D721Med (cell line): ENCODE data around the gene COL7A1.
"Not testable (repeated sequence)": the region's sequence is repeated elsewhere in the genome, so short reads cannot be mapped to it uniquely, and the experiment has no call there.

Source experiments
- DNase-seq: peaks from one replicate; pipeline ENCODE4 v3.0.0; 2011; ENCODE audit warnings: low spot score; ENCODE audit not compliant: insufficient read length
- FAIRE-seq: peaks from 2 replicates; lab custom pipeline; 2011; peaks lifted over from hg19 to GRCh38; lab: Jason Lieb, UNC
- TF ChIP-seq, protein P1 (sequence below): IDR thresholded peaks from 2 replicates; pipeline ENCODE4 v1.5.1; 2012; ENCODE audit warnings: mild to moderate bottlenecking, control low read depth; ENCODE audit not compliant: insufficient read depth; ENCODE audit errors: missing control alignments

COL7A1 gene

DNA sequence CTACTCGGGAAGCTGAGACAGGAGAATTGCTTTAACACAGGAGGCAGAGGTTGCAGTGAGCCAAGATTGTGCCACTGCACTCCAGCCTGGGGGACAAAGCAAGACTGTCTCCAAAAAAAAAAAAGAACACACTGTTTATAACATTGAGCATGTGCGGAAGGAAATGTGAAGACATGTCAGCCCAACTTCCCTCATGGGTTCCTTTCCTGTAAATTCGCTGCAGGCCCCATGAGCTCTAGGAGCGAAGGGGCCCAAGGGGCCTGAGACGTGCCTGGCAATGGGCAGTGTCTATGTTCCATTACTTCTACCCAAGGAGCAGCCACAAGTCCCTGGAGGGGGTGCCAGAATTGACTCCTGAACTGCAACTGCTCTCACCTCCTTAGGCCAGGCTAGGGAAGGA lies 41.8 kb downstream of the COL7A1 start:
- TF ChIP-seq, protein P1, sequence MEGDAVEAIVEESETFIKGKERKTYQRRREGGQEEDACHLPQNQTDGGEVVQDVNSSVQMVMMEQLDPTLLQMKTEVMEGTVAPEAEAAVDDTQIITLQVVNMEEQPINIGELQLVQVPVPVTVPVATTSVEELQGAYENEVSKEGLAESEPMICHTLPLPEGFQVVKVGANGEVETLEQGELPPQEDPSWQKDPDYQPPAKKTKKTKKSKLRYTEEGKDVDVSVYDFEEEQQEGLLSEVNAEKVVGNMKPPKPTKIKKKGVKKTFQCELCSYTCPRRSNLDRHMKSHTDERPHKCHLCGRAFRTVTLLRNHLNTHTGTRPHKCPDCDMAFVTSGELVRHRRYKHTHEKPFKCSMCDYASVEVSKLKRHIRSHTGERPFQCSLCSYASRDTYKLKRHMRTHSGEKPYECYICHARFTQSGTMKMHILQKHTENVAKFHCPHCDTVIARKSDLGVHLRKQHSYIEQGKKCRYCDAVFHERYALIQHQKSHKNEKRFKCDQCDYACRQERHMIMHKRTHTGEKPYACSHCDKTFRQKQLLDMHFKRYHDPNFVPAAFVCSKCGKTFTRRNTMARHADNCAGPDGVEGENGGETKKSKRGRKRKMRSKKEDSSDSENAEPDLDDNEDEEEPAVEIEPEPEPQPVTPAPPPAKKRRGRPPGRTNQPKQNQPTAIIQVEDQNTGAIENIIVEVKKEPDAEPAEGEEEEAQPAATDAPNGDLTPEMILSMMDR, result no peak
- FAIRE-seq (no peak), DNase-seq (no peak)

DNA sequence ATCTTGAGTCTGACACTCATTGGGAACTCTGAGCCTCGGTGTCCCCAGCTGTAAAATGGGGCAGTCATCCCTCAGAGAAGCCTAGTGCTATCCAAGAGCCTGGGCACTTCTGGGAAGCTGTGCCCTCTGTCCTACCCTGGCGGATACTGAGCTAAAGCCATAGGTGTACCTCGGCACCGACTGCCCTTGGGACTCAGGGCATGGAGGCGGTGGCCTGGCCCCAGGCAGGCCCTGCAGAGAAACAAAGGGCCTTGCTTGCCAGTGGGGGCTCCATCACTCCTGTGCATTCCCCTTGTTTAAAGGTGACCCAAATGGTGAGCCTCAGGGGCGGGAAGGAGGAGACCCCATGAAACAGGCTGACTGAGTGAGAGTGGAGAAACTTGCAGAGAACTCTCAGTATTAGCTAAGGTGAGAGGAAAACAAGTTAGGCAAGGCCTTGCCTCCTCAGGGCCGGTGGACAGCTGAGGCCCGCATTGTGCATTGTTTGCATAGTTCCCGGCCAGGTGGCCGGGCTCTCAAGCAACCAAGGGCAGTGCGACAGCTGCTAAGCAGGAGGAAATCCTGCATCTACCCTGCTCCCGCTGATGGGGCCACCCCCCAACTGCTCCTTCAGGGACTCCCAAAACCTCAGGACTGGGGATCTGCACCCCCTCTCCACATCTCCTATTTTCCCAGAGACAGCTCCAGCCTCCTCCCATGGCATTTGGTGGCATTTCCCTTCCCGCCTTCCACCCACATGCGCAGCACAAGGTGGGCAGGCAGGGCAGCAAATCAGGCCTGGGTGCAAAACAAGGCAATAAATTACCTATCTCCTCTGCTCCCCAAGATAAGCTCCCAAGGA lies 42.8 kb downstream of the COL7A1 start:
- DNase-seq (no peak), FAIRE-seq (no peak)
- TF ChIP-seq, protein P1, result no peak

DNA sequence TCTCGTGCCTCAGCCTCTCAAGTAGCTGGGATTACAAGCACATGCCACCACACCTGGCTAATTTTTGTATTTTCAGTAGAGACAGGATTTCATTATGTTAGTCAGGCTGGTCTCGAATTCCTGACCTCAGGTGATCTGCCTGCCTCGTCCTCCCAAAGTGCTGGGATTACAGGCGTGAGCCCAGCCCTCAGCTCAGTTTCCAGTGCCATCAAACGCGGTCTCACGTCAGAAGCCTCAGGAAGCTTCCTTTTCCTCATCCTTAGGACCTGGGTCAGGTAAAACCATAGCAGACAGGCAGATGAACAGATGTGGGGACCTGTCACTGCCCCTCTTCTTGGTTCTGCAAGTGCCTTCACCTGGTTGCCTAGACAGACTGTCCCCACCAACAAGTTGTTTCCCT lies 43.5 kb downstream of the COL7A1 start:
- not testable (repeated sequence) for FAIRE-seq, DNase-seq

DNA sequence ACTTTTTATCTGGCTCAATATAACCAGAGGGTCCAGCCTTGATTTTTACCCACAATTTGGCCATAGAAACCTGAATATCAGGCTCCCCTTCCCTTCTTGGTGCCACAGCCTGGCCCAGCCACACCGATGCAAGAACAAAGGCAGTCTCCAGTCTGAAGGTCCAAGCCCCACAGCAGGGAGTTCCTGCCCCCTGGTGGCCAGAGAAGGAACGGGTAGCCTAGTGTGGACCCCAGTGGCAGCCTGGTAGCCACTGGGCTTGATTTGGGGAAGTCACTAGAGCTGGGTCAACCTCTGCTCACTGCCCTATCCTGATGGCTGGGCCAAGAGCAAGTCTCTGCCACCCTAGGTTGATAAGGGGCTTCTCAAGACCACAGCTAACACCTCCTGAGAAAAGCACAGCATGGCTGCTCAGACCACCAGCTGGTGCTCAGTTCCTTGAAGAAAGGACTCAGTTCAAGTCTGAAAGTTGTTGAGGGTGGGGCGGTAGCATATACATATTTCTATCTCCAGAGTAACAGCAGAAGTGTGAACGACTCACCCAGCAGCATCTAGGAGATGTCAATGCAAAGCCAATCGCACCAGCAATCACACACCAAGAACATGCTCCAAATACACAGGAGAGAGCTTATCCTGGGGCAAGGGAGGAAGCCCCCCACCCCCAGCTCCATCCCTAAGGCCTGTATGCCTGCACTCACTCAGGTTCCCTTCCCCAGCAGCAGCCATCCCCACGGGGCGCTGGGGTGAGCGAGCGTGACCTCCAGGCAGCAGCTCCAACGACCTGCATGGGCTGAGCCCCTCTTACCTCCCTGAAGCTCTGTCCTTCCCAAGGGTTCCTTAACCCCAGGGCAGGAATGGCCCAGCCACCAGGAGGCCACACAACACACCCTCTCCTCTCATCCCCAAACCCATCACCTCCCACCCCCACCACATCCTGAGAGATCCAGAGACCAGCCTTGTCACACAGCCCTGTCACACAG lies 46.1 kb downstream of the COL7A1 start:
- no peak for FAIRE-seq
- TF ChIP-seq, protein P1, result peak; percentile 89
- peak; percentile 84 for DNase-seq

DNA sequence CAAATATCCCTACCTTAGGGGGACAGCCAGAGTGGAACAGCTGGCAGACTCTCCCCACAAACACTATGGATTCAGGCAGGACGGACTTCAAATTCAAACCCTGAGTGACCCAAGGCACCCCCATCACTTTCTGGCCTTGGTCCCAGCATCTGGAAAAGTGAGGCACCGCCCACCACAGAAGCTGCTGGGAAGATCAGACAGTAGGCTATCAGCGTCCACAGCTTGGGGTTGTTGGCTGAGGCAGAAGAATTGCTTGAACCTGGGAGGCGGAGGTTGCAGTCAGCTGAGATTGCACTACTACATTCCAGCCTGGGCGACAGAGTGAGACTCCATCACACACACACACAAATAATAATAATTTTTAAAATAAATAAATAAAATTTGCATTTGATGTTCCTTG lies 47.0 kb downstream of the COL7A1 start:
- no peak for FAIRE-seq
- TF ChIP-seq, protein P1, result no peak
- DNase-seq, result no peak

DNA sequence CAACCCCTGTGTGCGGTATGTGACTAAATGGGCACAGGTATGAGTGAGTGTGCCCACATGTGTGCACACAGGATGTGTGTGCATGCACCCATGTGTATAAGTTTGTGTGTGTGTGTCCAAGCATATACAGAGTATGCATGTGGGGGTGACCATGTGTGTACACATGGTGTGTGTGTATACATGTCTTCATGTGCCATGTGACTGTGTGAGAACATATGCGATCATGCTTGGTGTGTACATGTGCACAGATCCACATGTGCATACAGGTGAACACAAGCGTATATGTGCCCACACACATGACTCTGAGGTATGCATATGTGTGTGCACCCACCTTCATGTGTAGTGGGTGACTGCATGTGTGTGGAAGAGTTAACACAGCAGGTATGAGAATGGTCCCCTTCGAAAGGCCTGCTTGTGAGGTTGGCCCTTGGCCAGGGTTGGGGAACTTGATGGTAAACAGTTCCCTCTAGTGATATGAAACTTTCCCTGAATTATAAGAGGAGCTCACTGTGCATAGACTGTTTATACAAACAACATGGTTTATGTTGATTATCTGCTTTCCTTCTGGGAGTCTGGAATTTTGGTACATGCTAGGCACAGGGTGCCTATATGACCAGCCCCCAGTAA lies 48.8 kb downstream of the COL7A1 start:
- TF ChIP-seq, protein P1, result no peak
- FAIRE-seq, result no peak

DNA sequence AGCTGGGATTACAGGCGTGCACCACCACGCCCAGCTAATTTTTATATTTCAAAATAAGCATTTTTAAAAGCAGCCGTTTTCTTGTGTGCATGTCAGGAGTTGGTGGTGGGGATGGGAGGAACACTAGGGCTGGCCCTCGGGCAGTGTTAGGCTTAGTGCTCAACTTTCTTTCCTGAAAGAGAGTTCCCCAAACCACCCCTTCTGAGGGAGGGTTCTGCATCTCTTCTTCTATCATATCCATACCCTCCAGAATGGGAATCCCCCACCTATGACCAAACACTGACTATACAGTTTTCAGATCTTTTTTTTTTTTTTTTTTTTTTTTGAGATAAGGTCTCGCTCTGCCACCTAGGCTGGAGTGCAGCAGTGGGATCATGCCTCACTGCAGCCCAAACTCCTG lies 51.0 kb downstream of the COL7A1 start:
- FAIRE-seq (no peak), DNase-seq (no peak)
- TF ChIP-seq, protein P1, result no peak

More for the DNA sequence above, 48.8 kb downstream of the COL7A1 start:
- DNase-seq, result no peak
